ENCODE results near the gene ACTR3.

GRCh38 chr2:114007436-114007835, 117.5 kb downstream of the ACTR3 start:
- TF ChIP-seq, protein P1, sequence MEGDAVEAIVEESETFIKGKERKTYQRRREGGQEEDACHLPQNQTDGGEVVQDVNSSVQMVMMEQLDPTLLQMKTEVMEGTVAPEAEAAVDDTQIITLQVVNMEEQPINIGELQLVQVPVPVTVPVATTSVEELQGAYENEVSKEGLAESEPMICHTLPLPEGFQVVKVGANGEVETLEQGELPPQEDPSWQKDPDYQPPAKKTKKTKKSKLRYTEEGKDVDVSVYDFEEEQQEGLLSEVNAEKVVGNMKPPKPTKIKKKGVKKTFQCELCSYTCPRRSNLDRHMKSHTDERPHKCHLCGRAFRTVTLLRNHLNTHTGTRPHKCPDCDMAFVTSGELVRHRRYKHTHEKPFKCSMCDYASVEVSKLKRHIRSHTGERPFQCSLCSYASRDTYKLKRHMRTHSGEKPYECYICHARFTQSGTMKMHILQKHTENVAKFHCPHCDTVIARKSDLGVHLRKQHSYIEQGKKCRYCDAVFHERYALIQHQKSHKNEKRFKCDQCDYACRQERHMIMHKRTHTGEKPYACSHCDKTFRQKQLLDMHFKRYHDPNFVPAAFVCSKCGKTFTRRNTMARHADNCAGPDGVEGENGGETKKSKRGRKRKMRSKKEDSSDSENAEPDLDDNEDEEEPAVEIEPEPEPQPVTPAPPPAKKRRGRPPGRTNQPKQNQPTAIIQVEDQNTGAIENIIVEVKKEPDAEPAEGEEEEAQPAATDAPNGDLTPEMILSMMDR (IDR thresholded peaks at IDR 0.05), result no peak
- no peak for TF ChIP-seq POLR2A (IDR thresholded peaks at IDR 0.05)
